A673 (cell line): ENCODE data around the gene SLC15A4.

Experiments
- EZH2 ChIP-seq: fragments of 200-600 bp; sonication (generic); IDR thresholded peaks from 2 replicates; pipeline ENCODE4 v1.6.1; 2017; ENCODE audit warnings: borderline replicate concordance, low read depth, mild to moderate bottlenecking, mixed read lengths, antibody characterized with exemption, low read length; ENCODE audit not compliant: poor library complexity, severe bottlenecking
- TF ChIP-seq, protein P1 (sequence below): fragments of 300-800, 200-600 bp; sonication (generic); conservative IDR thresholded peaks from 2 replicates; pipeline ENCODE4 v1.5.1; 2017; ENCODE audit warnings: low read depth, mild to moderate bottlenecking, antibody characterized with exemption, low read length, moderate library complexity, mixed read lengths

DNA sequence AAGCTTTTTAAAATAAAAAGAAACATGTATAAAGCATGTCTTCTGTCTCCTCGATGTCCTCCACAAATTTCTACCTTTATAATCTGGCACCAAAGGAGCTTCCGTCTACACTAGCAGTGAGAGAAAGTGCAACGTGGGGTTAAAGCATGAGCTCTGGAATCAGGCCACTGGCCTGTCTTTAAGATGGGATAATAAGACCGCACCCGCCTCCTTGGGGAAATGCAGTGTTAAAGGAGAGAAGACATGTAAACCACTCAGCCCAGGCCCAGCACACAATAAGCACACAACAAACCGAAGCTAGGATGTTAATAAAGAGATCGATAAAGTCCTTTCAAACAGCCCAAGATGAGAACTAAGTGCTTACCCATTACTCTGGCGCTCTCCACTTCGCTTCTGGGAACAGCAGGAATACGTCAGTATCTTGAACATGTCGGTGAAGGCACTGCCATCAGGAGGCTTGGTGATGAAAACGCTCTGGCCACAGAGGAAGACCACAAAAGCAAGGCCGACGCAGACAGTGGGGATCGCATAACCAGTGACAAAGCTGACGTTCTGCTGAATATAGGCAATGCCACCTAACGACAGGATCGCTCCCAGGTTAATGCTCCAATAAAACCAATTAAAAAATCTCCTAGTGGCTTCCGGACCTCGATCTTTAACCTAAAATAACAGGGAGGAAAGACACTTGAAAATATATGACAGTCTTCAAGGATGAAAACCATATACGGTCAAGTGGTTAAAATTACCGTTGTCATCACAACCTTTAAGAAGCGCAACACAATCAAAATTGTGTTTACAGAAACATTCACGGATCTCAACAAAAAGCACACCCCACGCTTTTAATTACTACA is 9.1 kb downstream of the SLC15A4 start:
- TF ChIP-seq, protein P1, sequence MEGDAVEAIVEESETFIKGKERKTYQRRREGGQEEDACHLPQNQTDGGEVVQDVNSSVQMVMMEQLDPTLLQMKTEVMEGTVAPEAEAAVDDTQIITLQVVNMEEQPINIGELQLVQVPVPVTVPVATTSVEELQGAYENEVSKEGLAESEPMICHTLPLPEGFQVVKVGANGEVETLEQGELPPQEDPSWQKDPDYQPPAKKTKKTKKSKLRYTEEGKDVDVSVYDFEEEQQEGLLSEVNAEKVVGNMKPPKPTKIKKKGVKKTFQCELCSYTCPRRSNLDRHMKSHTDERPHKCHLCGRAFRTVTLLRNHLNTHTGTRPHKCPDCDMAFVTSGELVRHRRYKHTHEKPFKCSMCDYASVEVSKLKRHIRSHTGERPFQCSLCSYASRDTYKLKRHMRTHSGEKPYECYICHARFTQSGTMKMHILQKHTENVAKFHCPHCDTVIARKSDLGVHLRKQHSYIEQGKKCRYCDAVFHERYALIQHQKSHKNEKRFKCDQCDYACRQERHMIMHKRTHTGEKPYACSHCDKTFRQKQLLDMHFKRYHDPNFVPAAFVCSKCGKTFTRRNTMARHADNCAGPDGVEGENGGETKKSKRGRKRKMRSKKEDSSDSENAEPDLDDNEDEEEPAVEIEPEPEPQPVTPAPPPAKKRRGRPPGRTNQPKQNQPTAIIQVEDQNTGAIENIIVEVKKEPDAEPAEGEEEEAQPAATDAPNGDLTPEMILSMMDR = no peak
- no peak for TF ChIP-seq EZH2
